Measurements from ENCODE around the gene ABHD5. TPM values are rescaled to one million over a fixed set of nuclear protein-coding genes. Genes with fewer than 3 reads are reported as not detected.

Gene ABHD5
- total and polyA plus RNA-seq, 2 of the 13 experiments (the other 11 are each of a cell fraction or from before 2014, with no cell fraction given): 4.5 to 13.3 TPM

- TF ChIP-seq ZNF850 (CRISPR knock-in tag; conservative IDR thresholded peaks at IDR 0.05) (no peak), TRIM22 (IDR thresholded peaks at IDR 0.05) (no peak)
Measured at GRCh38 chr3:43774799-43775198, 84.1 kb downstream of the ABHD5 start (continued).

- ATAC-seq (no peak), FAIRE-seq (no peak), DNase-seq (ENCODE audit: low spot score) (no peak)
- H3K79me2 ChIP-seq (ENCODE audit: insufficient read depth, low read length): no peaks in the 10 kb centered on the region
- H3K36me3 ChIP-seq (replicated peaks in 1 of 2; ENCODE audit: control insufficient read depth in 1 of 2, insufficient read depth in 2 of 2, low read length in 2 of 2): no peaks in the 10 kb centered on the region
- WGBS (ENCODE audit: low lambda C conversion rate): 16% methylated on average over 3 of the region's 3 CpGs
- ChIA-PET POLR2A (interaction anchor here (0.6 kb wide), 1 partner anchor 393 kb away, joined by 3 read pairs; no protein-coding TSS in a partner anchor), CTCF (ENCODE audit: low intra/inter-chr PET ratio, low total read pairs) (no interaction called here)
- no peak overlapping the region for H3K27ac ChIP-seq (ENCODE audit: extremely low read length, insufficient read depth, low read length)
- in situ Hi-C loops (cut with HindIII; ENCODE audit: extremely low pct_ligation_motif_present, low pct_unique_long_range_greater_than_20kb): no loop called here
- H4K20me1 ChIP-seq (ENCODE audit: insufficient read depth, low read length): no peaks in the 10 kb centered on the region
- no peak overlapping the region for H3K4me3 ChIP-seq (replicated peaks in 1 of 3; ENCODE audit: insufficient read depth in 1 of 3, low read depth in 2 of 3, low read length in 3 of 3)
- intact Hi-C loops (cut with micrococcal nuclease; ENCODE audit: unreplicated experiment): no loop called here
- no peak overlapping the region for H3K4me2 ChIP-seq (ENCODE audit: low read depth, low read length)
- H3K27me3 ChIP-seq (ENCODE audit: control insufficient read depth in 1 of 2, insufficient read depth in 2 of 2, low read length in 2 of 2): no peaks in the 10 kb centered on the region
- no peak overlapping the region for H2AFZ ChIP-seq (ENCODE audit: low read length)
- TF ChIP-seq SMARCE1 (IDR thresholded peaks at IDR 0.05; ENCODE audit: borderline replicate concordance) (no peak), NFE2L2 (IDR thresholded peaks at IDR 0.05; ENCODE audit: low read length) (peak; percentile 61), WIZ (CRISPR knock-in tag; IDR thresholded peaks at IDR 0.05) (no peak), SRSF4 (IDR thresholded peaks at IDR 0.05; ENCODE audit: low read depth, low read length, poor library complexity, severe bottlenecking) (no peak), TRIM22 (IDR thresholded peaks at IDR 0.05) (no peak), PRMT3 (CRISPR knock-in tag; IDR thresholded peaks at IDR 0.05; ENCODE audit: borderline replicate concordance, low read depth) (no peak)
- peaks cover 6% of the 10 kb centered on the region; the same call in 1 of the 2 replicates for H3K4me1 ChIP-seq (ENCODE audit: insufficient read depth, low read length)
- H3K9ac ChIP-seq (ENCODE audit: insufficient read depth, low read depth, low read length): no peak overlapping the region
- no peaks in the 10 kb centered on the region for H3K9me3 ChIP-seq (ENCODE audit: low read length)
- BruUV-seq (replicated peaks): no TSS peak
Measured at GRCh38 chr3:43776101-43776500, 85.4 kb downstream of the ABHD5 start.

Data from HepG2 (cell line).